ENCODE measurements around the gene C1RL. TPM values are rescaled to one million over a fixed set of nuclear protein-coding genes. Genes with fewer than 3 reads are reported as not detected.
A peak's percentile ranks its signal among the peaks of the same experiment; 100 is the strongest.

The C1RL gene
- total RNA-seq, 6 experiments from 2014 or later, result 8.5 to 20.0 (median 15.8) TPM

GRCh38 chr12:7143564-7143963 is 34.5 kb upstream of the C1RL start:
- Mint-ChIP-seq H3K36me3 (ENCODE audit: low read depth) (peaks cover 6% of the 10 kb centered on the region), H3K4me1 (ENCODE audit: low read depth) (peaks cover 25% of the 10 kb centered on the region), H3K9me3 (no peaks in the 10 kb centered on the region), H3K27me3 (ENCODE audit: insufficient read depth) (no peaks in the 10 kb centered on the region; the same call in none of the 2 replicates), H3K27ac (no peak overlapping the region), H3K4me3 (no peak overlapping the region)
- TF ChIP-seq CTCF (IDR thresholded peaks at IDR 0.05), result no peak
- no peak for DNase-seq

GRCh38 chr12:7142809-7143465 is 33.9 kb upstream of the C1RL start:
- no peaks in the 10 kb centered on the region for H3K9me3 Mint-ChIP-seq
- peaks cover 6% of the 10 kb centered on the region for H3K36me3 Mint-ChIP-seq (ENCODE audit: low read depth)
- no peak overlapping the region for H3K4me3 Mint-ChIP-seq
- H3K27ac Mint-ChIP-seq, result no peak overlapping the region
- H3K4me1 Mint-ChIP-seq (ENCODE audit: low read depth), result peaks cover 25% of the 10 kb centered on the region
- no peak for DNase-seq
- no peaks in the 10 kb centered on the region; the same call in none of the 2 replicates for H3K27me3 Mint-ChIP-seq (ENCODE audit: insufficient read depth)
- TF ChIP-seq CTCF (IDR thresholded peaks at IDR 0.05), result no peak

- H3K27ac Mint-ChIP-seq, result no peak overlapping the region
- no peaks in the 10 kb centered on the region for H3K9me3 Mint-ChIP-seq
- peak; percentile 45 for DNase-seq
- peaks cover 6% of the 10 kb centered on the region for H3K36me3 Mint-ChIP-seq (ENCODE audit: low read depth)
- no peak overlapping the region for H3K4me3 Mint-ChIP-seq
- TF ChIP-seq CTCF (IDR thresholded peaks at IDR 0.05), result peak; percentile 91
- peaks cover 25% of the 10 kb centered on the region for H3K4me1 Mint-ChIP-seq (ENCODE audit: low read depth)
- H3K27me3 Mint-ChIP-seq (ENCODE audit: insufficient read depth), result no peaks in the 10 kb centered on the region; the same call in none of the 2 replicates
These were observed 33.1 kb upstream of the C1RL start for GRCh38 chr12:7142056-7142644.

- H3K4me3 Mint-ChIP-seq, result no peak overlapping the region
- no peak for TF ChIP-seq CTCF (IDR thresholded peaks at IDR 0.05)
- peaks cover 6% of the 10 kb centered on the region for H3K36me3 Mint-ChIP-seq (ENCODE audit: low read depth)
- H3K9me3 Mint-ChIP-seq, result no peaks in the 10 kb centered on the region
- peaks cover 22% of the 10 kb centered on the region for H3K4me1 Mint-ChIP-seq (ENCODE audit: low read depth)
- no peak overlapping the region for H3K27ac Mint-ChIP-seq
- no peak for DNase-seq
- H3K27me3 Mint-ChIP-seq (ENCODE audit: insufficient read depth), result no peaks in the 10 kb centered on the region; the same call in none of the 2 replicates
These were observed 32.5 kb upstream of the C1RL start for GRCh38 chr12:7141351-7142005.

GRCh38 chr12:7139200-7139599 is 30.2 kb upstream of the C1RL start:
- no peak for DNase-seq
- Mint-ChIP-seq H3K4me3 (no peak overlapping the region), H3K4me1 (ENCODE audit: low read depth) (no peaks in the 10 kb centered on the region)

More at GRCh38 chr12:7139200-7139599, 30.2 kb upstream of the C1RL start:
- no peaks in the 10 kb centered on the region for H3K9me3 Mint-ChIP-seq
- H3K27ac Mint-ChIP-seq, result no peak overlapping the region
- no peaks in the 10 kb centered on the region; the same call in none of the 2 replicates for H3K27me3 Mint-ChIP-seq (ENCODE audit: insufficient read depth)
- H3K36me3 Mint-ChIP-seq (ENCODE audit: low read depth), result peaks cover 20% of the 10 kb centered on the region
- TF ChIP-seq CTCF (IDR thresholded peaks at IDR 0.05), result no peak

Data from HFFc6 (cell line).